ENCODE data around the gene VPS39.

VPS39 gene

DNA sequence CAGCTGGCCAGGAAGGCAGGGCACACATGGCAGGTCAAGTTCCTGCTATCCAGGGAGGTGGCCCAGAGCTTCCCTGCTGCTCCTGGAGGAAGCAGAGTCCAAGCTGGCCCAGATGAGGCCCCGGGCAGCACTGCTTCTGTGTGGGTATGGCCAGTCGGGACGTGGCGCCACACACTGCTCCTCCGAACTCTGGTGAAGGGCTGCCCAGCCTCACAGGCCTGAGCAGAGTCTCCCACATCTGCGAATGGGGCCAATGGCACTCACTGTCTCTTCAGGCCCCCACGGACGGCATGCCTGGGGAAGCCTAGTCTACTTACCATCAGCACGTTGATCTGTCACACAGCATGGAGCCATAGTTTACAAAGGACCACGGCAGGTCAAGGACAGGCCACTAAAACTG lies 49.2 kb downstream of the VPS39 start:
- no peak for TF ChIP-seq CTCF (IDR thresholded peaks at IDR 0.05; ENCODE audit: borderline replicate concordance, control extremely low read depth, extremely low read depth, insufficient read depth, missing control alignments)
- in situ Hi-C loops (cut with MboI; ENCODE audit: low sequenced_read_pairs, unreplicated experiment), result no loop called here
- DNase-seq (ENCODE audit: low spot score), result no peak

- in situ Hi-C loops (cut with MboI; ENCODE audit: low sequenced_read_pairs, unreplicated experiment), result no loop called here
- no peak for TF ChIP-seq CTCF (IDR thresholded peaks at IDR 0.05; ENCODE audit: borderline replicate concordance, control extremely low read depth, extremely low read depth, insufficient read depth, missing control alignments)
- DNase-seq (ENCODE audit: low spot score), result no peak
These were observed 49.9 kb downstream of the VPS39 start for GRCh38 chr15:42157981-42158765.

DNA sequence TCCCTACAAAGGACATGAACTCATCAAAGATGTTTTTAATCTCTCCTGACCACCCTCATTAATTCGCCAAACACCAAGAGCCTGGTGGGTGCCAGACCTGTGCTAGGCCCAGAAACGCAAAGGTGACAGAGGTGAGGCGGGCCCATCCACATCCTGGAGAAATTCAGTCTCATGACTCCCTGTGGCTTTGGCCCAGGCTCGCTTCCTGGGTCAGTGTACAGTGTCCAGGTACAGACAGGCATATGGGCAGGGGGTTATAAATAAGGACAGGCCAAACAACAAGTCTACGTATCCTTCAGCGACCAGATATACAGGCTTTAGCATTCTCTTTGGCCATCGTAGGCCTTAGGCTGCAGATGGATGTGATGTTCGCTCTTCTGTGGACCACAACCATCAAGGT lies 50.7 kb downstream of the VPS39 start:
- DNase-seq (ENCODE audit: low spot score), result no peak
- in situ Hi-C loops (cut with MboI; ENCODE audit: low sequenced_read_pairs, unreplicated experiment), result no loop called here
- no peak for TF ChIP-seq CTCF (IDR thresholded peaks at IDR 0.05; ENCODE audit: borderline replicate concordance, control extremely low read depth, extremely low read depth, insufficient read depth, missing control alignments)

- in situ Hi-C loops (cut with MboI; ENCODE audit: low sequenced_read_pairs, unreplicated experiment), result no loop called here
- no peak for TF ChIP-seq CTCF (IDR thresholded peaks at IDR 0.05; ENCODE audit: borderline replicate concordance, control extremely low read depth, extremely low read depth, insufficient read depth, missing control alignments)
- no peak for DNase-seq (ENCODE audit: low spot score)
These were observed 51.7 kb downstream of the VPS39 start, which contains the start of gene PLA2G4F for GRCh38 chr15:42156243-42156922. PLA2G4F (minus strand) TSS chr15:42156636; CDS start chr15:42156549, 87 bp downstream.

- no peak for DNase-seq (ENCODE audit: low spot score)
- in situ Hi-C loops (cut with MboI; ENCODE audit: low sequenced_read_pairs, unreplicated experiment), result no loop called here
- no peak for TF ChIP-seq CTCF (IDR thresholded peaks at IDR 0.05; ENCODE audit: borderline replicate concordance, control extremely low read depth, extremely low read depth, insufficient read depth, missing control alignments)
These were observed 52.4 kb downstream of the VPS39 start for GRCh38 chr15:42155546-42156242.

- no peak for TF ChIP-seq CTCF (IDR thresholded peaks at IDR 0.05; ENCODE audit: borderline replicate concordance, control extremely low read depth, extremely low read depth, insufficient read depth, missing control alignments)
- DNase-seq (ENCODE audit: low spot score), result no peak
- in situ Hi-C loops (cut with MboI; ENCODE audit: low sequenced_read_pairs, unreplicated experiment), result no loop called here
These were observed 53.1 kb downstream of the VPS39 start for GRCh38 chr15:42154956-42155355.
